Measurements from ENCODE around the gene LHFPL2.

DNA sequence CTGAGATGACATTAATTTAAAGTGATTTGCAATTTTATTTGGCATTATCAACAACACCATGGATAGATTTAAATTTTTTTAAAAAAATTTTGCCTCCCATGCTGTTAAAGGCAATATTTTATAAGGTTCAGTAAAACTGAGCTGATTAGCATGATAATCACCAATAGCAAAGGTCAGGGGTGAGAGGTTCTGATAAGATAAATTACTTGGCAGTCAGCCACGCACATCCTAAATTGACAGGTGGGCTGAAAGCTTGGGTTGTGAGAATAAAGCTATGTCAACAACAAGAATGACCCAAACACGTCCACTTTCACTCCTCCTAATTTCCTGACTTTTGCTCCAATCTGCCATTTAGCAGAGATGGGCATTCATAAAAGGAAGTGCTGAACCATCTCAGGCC lies 127.1 kb downstream of the LHFPL2 start:
- no peak for TF ChIP-seq CTBP1 (IDR thresholded peaks at IDR 0.05; ENCODE audit: borderline replicate concordance)
- no peak for TF ChIP-seq FOXK2 (IDR thresholded peaks at IDR 0.05)
- TF ChIP-seq FOXM1 (IDR thresholded peaks at IDR 0.05; ENCODE audit: borderline replicate concordance) = no peak
- no peak for TF ChIP-seq TARDBP (IDR thresholded peaks at IDR 0.05)
- TF ChIP-seq HDGF (IDR thresholded peaks at IDR 0.05; ENCODE audit: borderline replicate concordance) = no peak
- TF ChIP-seq BHLHE40 (IDR thresholded peaks at IDR 0.05; ENCODE audit: borderline replicate concordance) = no peak
- TF ChIP-seq SP1 (IDR thresholded peaks at IDR 0.05) = no peak
- no peak for TF ChIP-seq ARNT (IDR thresholded peaks at IDR 0.05)
- no peak for TF ChIP-seq FOXA1 (IDR thresholded peaks at IDR 0.05)
